Activated CD4-positive, CD25-positive, alpha-beta regulatory T cell (primary cell): Measurements from ENCODE around the gene CHST14.

Experiments
- DNase-seq, 4 experiments: peaks; one replicate each; lab custom pipeline; 2025; lab: John Stamatoyannopoulos, UW

Gene CHST14

GRCh38 chr15:40489274-40490175, 18.7 kb downstream of the CHST14 start:
- DNase-seq: no peak

- peak in 2 of 4 experiments; percentile 22 to 37 for DNase-seq
These were observed 22.5 kb downstream of the CHST14 start for GRCh38 chr15:40493089-40493840.

- no peak for DNase-seq
These were observed 24.7 kb downstream of the CHST14 start for GRCh38 chr15:40495516-40495915.

- no peak for DNase-seq
These were observed 27.6 kb downstream of the CHST14 start for GRCh38 chr15:40498418-40498817.

- no peak for DNase-seq
These were observed 28.1 kb downstream of the CHST14 start for GRCh38 chr15:40498891-40499290.

- no peak for DNase-seq
These were observed 29.1 kb downstream of the CHST14 start for GRCh38 chr15:40499931-40500330.

GRCh38 chr15:40500568-40501330, 30.0 kb downstream of the CHST14 start:
- no peak for DNase-seq

GRCh38 chr15:40501487-40501886, 30.7 kb downstream of the CHST14 start:
- no peak for DNase-seq

GRCh38 chr15:40506964-40507571, 36.3 kb downstream of the CHST14 start:
- peak; percentile 26 to 40 (median 33) for DNase-seq

GRCh38 chr15:40508216-40508615, 37.4 kb downstream of the CHST14 start:
- no peak for DNase-seq

GRCh38 chr15:40510201-40510600, 39.4 kb downstream of the CHST14 start:
- DNase-seq: no peak

- DNase-seq: no peak
These were observed 40.3 kb downstream of the CHST14 start for GRCh38 chr15:40511093-40511471.

- DNase-seq: no peak
These were observed 40.8 kb downstream of the CHST14 start for GRCh38 chr15:40511472-40512133.

- DNase-seq: no peak
These were observed 41.7 kb downstream of the CHST14 start for GRCh38 chr15:40512440-40512839.

- no peak for DNase-seq
These were observed 42.8 kb downstream of the CHST14 start for GRCh38 chr15:40513609-40514008.

- no peak for DNase-seq
These were observed 45.5 kb downstream of the CHST14 start for GRCh38 chr15:40516322-40516721.
